Upper lobe of left lung (tissue), 4 donors: Measurements from ENCODE around the gene PBOV1.

ENCODE experiments used
- EP300 ChIP-seq, 4 donors: sonication (generic); formaldehyde crosslinking; IDR thresholded peaks; one replicate each; pipeline ENCODE4 v1.5.1; 2017; ENCODE audit warnings: antibody characterized with exemption in 4 of 4, control low read depth in 2 of 4
- POLR2A ChIP-seq, 4 donors: fragments of 450-650 bp; IDR thresholded peaks; one replicate each; pipeline ENCODE4 v1.5.1; 2016 to 2017; ENCODE audit warnings: antibody characterized with exemption in 4 of 4, mild to moderate bottlenecking in 2 of 4
- POLR2AphosphoS5 ChIP-seq, 2 donors: sonication (generic); formaldehyde crosslinking; IDR thresholded peaks; one replicate each; pipeline ENCODE4 v1.5.1; 2017; ENCODE audit warnings: antibody characterized with exemption in 2 of 2
- TF ChIP-seq, protein P1 (sequence below), 6 experiments: fragments of 450-650 bp in 4 of 6; fragments of 200-600 bp in 2 of 6; sonication (generic) in 2 of 6; IDR thresholded peaks; one replicate each; pipeline ENCODE4 v1.5.1; 2016 to 2019; ENCODE audit warnings: antibody characterized with exemption in 6 of 6

DNA sequence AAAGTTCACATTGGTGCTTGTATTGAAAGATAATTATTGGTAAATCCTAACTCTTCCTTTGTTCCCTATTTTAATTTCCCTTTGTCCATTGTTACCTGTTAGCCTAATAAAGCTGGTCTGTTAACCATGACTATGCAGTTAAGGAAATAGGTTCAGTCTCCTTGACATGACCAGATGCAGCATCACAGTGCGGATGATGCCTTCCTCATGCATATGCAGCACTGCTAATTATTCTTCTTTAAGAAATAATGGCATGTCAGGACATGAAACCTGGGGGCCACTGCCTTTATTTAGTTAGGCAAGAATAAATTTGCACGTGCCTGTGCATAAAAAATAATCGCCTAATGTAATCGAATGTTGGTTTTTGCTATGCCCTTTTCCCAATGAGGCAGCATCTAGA lies 16.5 kb downstream of the PBOV1 start:
- no peak for TF ChIP-seq POLR2A (IDR thresholded peaks at IDR 0.05)
- TF ChIP-seq, protein P1, sequence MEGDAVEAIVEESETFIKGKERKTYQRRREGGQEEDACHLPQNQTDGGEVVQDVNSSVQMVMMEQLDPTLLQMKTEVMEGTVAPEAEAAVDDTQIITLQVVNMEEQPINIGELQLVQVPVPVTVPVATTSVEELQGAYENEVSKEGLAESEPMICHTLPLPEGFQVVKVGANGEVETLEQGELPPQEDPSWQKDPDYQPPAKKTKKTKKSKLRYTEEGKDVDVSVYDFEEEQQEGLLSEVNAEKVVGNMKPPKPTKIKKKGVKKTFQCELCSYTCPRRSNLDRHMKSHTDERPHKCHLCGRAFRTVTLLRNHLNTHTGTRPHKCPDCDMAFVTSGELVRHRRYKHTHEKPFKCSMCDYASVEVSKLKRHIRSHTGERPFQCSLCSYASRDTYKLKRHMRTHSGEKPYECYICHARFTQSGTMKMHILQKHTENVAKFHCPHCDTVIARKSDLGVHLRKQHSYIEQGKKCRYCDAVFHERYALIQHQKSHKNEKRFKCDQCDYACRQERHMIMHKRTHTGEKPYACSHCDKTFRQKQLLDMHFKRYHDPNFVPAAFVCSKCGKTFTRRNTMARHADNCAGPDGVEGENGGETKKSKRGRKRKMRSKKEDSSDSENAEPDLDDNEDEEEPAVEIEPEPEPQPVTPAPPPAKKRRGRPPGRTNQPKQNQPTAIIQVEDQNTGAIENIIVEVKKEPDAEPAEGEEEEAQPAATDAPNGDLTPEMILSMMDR (IDR thresholded peaks at IDR 0.05): no peak
- TF ChIP-seq POLR2AphosphoS5 (IDR thresholded peaks at IDR 0.05): no peak
- TF ChIP-seq EP300 (IDR thresholded peaks at IDR 0.05): no peak
